Measurements from ENCODE around the gene PATZ1.

Gene PATZ1

GRCh38 chr22:31321421-31321820 lies 24.7 kb downstream of the PATZ1 start:
- TF ChIP-seq FOXP2 (optimal IDR thresholded peaks at IDR 0.05; ENCODE audit: borderline replicate concordance, extremely low read depth, extremely low read length, insufficient read depth) (no peak), TAF1 (IDR thresholded peaks at IDR 0.05; ENCODE audit: borderline replicate concordance, insufficient read depth, low read length) (no peak), POLR2AphosphoS5 (IDR thresholded peaks at IDR 0.05; ENCODE audit: low read depth, low read length) (no peak), REST (IDR thresholded peaks at IDR 0.05; ENCODE audit: insufficient read depth in 1 of 2, low read depth in 2 of 2, low read length in 2 of 2) (no peak), SIN3A (IDR thresholded peaks at IDR 0.05; ENCODE audit: borderline replicate concordance, insufficient read depth, low read length) (no peak)

- TF ChIP-seq POLR2AphosphoS5 (IDR thresholded peaks at IDR 0.05; ENCODE audit: low read depth, low read length) (no peak), TAF1 (IDR thresholded peaks at IDR 0.05; ENCODE audit: borderline replicate concordance, insufficient read depth, low read length) (no peak), SIN3A (IDR thresholded peaks at IDR 0.05; ENCODE audit: borderline replicate concordance, insufficient read depth, low read length) (no peak), REST (IDR thresholded peaks at IDR 0.05; ENCODE audit: insufficient read depth in 1 of 2, low read depth in 2 of 2, low read length in 2 of 2) (no peak), FOXP2 (optimal IDR thresholded peaks at IDR 0.05; ENCODE audit: borderline replicate concordance, extremely low read depth, extremely low read length, insufficient read depth) (no peak)
Observed at GRCh38 chr22:31313366-31314147, 32.6 kb downstream of the PATZ1 start.

DNA sequence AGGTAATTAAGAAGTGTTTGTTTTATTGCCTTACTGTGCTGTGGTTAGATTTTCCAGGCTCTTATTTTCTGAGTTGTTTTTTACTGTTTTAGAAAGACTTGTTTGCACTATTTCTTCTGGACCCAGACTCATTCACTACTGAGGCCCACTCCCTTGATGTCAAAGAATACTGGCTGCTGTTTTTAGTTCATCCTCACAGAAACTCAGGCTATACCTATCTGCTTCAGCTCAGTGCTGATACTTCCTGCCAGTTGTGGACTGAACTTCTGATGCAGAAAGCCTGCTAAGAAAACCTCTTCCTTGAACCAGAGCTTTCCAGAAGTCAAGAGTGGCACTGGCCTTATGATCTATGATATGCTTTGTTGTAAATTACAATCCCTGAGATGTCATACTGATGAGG lies 38.0 kb downstream of the PATZ1 start:
- no peak for TF ChIP-seq TAF1 (IDR thresholded peaks at IDR 0.05; ENCODE audit: borderline replicate concordance, insufficient read depth, low read length)
- TF ChIP-seq REST (IDR thresholded peaks at IDR 0.05; ENCODE audit: insufficient read depth in 1 of 2, low read depth in 2 of 2, low read length in 2 of 2), result no peak
- TF ChIP-seq POLR2AphosphoS5 (IDR thresholded peaks at IDR 0.05; ENCODE audit: low read depth, low read length), result no peak
- no peak for TF ChIP-seq SIN3A (IDR thresholded peaks at IDR 0.05; ENCODE audit: borderline replicate concordance, insufficient read depth, low read length)
- no peak for TF ChIP-seq FOXP2 (optimal IDR thresholded peaks at IDR 0.05; ENCODE audit: borderline replicate concordance, extremely low read depth, extremely low read length, insufficient read depth)

GRCh38 chr22:31305194-31305593 lies 41.0 kb downstream of the PATZ1 start:
- TF ChIP-seq POLR2AphosphoS5 (IDR thresholded peaks at IDR 0.05; ENCODE audit: low read depth, low read length) (no peak), REST (IDR thresholded peaks at IDR 0.05; ENCODE audit: insufficient read depth in 1 of 2, low read depth in 2 of 2, low read length in 2 of 2) (no peak), TAF1 (IDR thresholded peaks at IDR 0.05; ENCODE audit: borderline replicate concordance, insufficient read depth, low read length) (no peak), SIN3A (IDR thresholded peaks at IDR 0.05; ENCODE audit: borderline replicate concordance, insufficient read depth, low read length) (no peak), FOXP2 (optimal IDR thresholded peaks at IDR 0.05; ENCODE audit: borderline replicate concordance, extremely low read depth, extremely low read length, insufficient read depth) (no peak)

All from PFSK-1 (cell line).